Measurements from ENCODE around the gene ZNF346.
A peak's percentile ranks its signal among the peaks of the same experiment; 100 is the strongest.
"Not testable (repeated sequence)": the region's sequence is repeated elsewhere in the genome, so short reads cannot be mapped to it uniquely, and the experiment has no call there.

The ZNF346 gene

GRCh38 chr5:177022386-177023302, at the start of gene ZNF346:
TSS of gene ZNF346 (plus strand) at chr5:177022696. CDS start at chr5:177022739, 43 bp downstream.
- TF ChIP-seq CTCF (IDR thresholded peaks at IDR 0.05): peak; percentile 59
- no peak for TF ChIP-seq ZFX (IDR thresholded peaks at IDR 0.05; ENCODE audit: borderline replicate concordance)
- peak within 1 kb of the TSS; percentile 75 for H3K27ac ChIP-seq

- no peak overlapping the region for H3K27ac ChIP-seq
- TF ChIP-seq CTCF (IDR thresholded peaks at IDR 0.05): no peak
- TF ChIP-seq ZFX (IDR thresholded peaks at IDR 0.05; ENCODE audit: borderline replicate concordance): no peak
Observed at GRCh38 chr5:176979669-176980068, 42.8 kb upstream of the ZNF346 start.

GRCh38 chr5:176980818-176981217, 41.7 kb upstream of the ZNF346 start:
- no peak overlapping the region for H3K27ac ChIP-seq
- TF ChIP-seq ZFX (IDR thresholded peaks at IDR 0.05; ENCODE audit: borderline replicate concordance): no peak
- no peak for TF ChIP-seq CTCF (IDR thresholded peaks at IDR 0.05)

GRCh38 chr5:176983112-176983511, 39.4 kb upstream of the ZNF346 start:
- H3K27ac ChIP-seq: not testable (repeated sequence)

- H3K27ac ChIP-seq: not testable (repeated sequence)
Observed at GRCh38 chr5:176983593-176983992, 38.9 kb upstream of the ZNF346 start.

GRCh38 chr5:176984176-176984575, 38.3 kb upstream of the ZNF346 start:
- H3K27ac ChIP-seq: not testable (repeated sequence)

GRCh38 chr5:176985516-176985915, 37.0 kb upstream of the ZNF346 start:
- no peak overlapping the region for H3K27ac ChIP-seq
- no peak for TF ChIP-seq ZFX (IDR thresholded peaks at IDR 0.05; ENCODE audit: borderline replicate concordance)
- TF ChIP-seq CTCF (IDR thresholded peaks at IDR 0.05): no peak

GRCh38 chr5:176986280-176986679, 36.2 kb upstream of the ZNF346 start:
- no peak overlapping the region for H3K27ac ChIP-seq
- TF ChIP-seq ZFX (IDR thresholded peaks at IDR 0.05; ENCODE audit: borderline replicate concordance) (no peak), CTCF (IDR thresholded peaks at IDR 0.05) (no peak)

- no peak overlapping the region for H3K27ac ChIP-seq
- TF ChIP-seq ZFX (IDR thresholded peaks at IDR 0.05; ENCODE audit: borderline replicate concordance) (no peak), CTCF (IDR thresholded peaks at IDR 0.05) (no peak)
Observed at GRCh38 chr5:176987583-176987982, 34.9 kb upstream of the ZNF346 start.

- not testable (repeated sequence) for H3K27ac ChIP-seq
Observed at GRCh38 chr5:176993081-176993480, 29.4 kb upstream of the ZNF346 start.
